HEK293T (cell line): ENCODE measurements around the gene LILRA5.
A peak's percentile ranks its signal among the peaks of the same experiment; 100 is the strongest.
"Not testable (repeated sequence)": the region's sequence is repeated elsewhere in the genome, so short reads cannot be mapped to it uniquely, and the experiment has no call there.

Experiments used
- CTCF ChIA-PET: fragments of 350-600 bp; formaldehyde crosslinking; extraction: SDS; loops from one replicate; lab custom pipeline; 2021; ENCODE audit warnings: antibody characterized with exemption, inconsistent platforms; lab: Yijun Ruan, JAX
- POLR2A ChIA-PET: fragments of 350-600 bp; formaldehyde crosslinking; extraction: SDS; loops from one replicate; lab custom pipeline; 2020; ENCODE audit warnings: antibody characterized with exemption, inconsistent platforms; lab: Yijun Ruan, JAX
- DNase-seq: peaks from one replicate; pipeline ENCODE4 v3.0.0; 2012; ENCODE audit warnings: mixed read lengths; ENCODE audit errors: extremely low spot score
- ARNT ChIP-seq: fragments of 450-650 bp; IDR thresholded peaks from 2 replicates; pipeline ENCODE4 v1.6.1; 2017; ENCODE audit warnings: mild to moderate bottlenecking
- BHLHE40 ChIP-seq: fragments of 450-650 bp; IDR thresholded peaks from 2 replicates; pipeline ENCODE4 v1.6.1; 2016; ENCODE audit warnings: mild to moderate bottlenecking, moderate library complexity, borderline replicate concordance
- CTBP1 ChIP-seq: fragments of 450-650 bp; IDR thresholded peaks from 2 replicates; pipeline ENCODE4 v1.6.1; 2016; ENCODE audit warnings: borderline replicate concordance
- ELF4 ChIP-seq: fragments of 450-650 bp; IDR thresholded peaks from 2 replicates; pipeline ENCODE4 v1.6.1; 2017; ENCODE audit warnings: antibody characterized with exemption
- FOXA1 ChIP-seq: fragments of 450-650 bp; IDR thresholded peaks from 2 replicates; pipeline ENCODE4 v1.6.1; 2016; ENCODE audit warnings: mild to moderate bottlenecking
- FOXK2 ChIP-seq: fragments of 450-650 bp; IDR thresholded peaks from 2 replicates; pipeline ENCODE4 v1.6.1; 2016; ENCODE audit warnings: mild to moderate bottlenecking
- FOXM1 ChIP-seq: fragments of 450-650 bp; IDR thresholded peaks from 2 replicates; pipeline ENCODE4 v1.6.1; 2017; ENCODE audit warnings: mild to moderate bottlenecking, borderline replicate concordance
- HDGF ChIP-seq: fragments of 450-650 bp; IDR thresholded peaks from 2 replicates; pipeline ENCODE4 v1.6.1; 2017; ENCODE audit warnings: antibody characterized with exemption, borderline replicate concordance
- L3MBTL2 ChIP-seq: fragments of 450-650 bp; conservative IDR thresholded peaks from 2 replicates; pipeline ENCODE4 v1.6.1; 2016; ENCODE audit warnings: mild to moderate bottlenecking
- LEF1 ChIP-seq: fragments of 450-650 bp; IDR thresholded peaks from 2 replicates; pipeline ENCODE4 v1.6.1; 2017; ENCODE audit warnings: mild to moderate bottlenecking, borderline replicate concordance
- NFRKB ChIP-seq: fragments of 450-650 bp; IDR thresholded peaks from 2 replicates; pipeline ENCODE4 v1.6.1; 2016; ENCODE audit warnings: mild to moderate bottlenecking, moderate library complexity
- SP1 ChIP-seq: fragments of 450-650 bp; IDR thresholded peaks from 2 replicates; pipeline ENCODE4 v1.6.1; 2017
- SUZ12 ChIP-seq: fragments of 450-650 bp; IDR thresholded peaks from 2 replicates; pipeline ENCODE4 v1.6.1; 2016; ENCODE audit warnings: mild to moderate bottlenecking
- TARDBP ChIP-seq: fragments of 450-650 bp; IDR thresholded peaks from 2 replicates; pipeline ENCODE4 v1.6.1; 2016
- ZNF384 ChIP-seq: fragments of 450-650 bp; IDR thresholded peaks from 2 replicates; pipeline ENCODE4 v1.6.1; 2016
- TF ChIP-seq, protein P1 (sequence below): fragments of 450-650 bp; IDR thresholded peaks from 2 replicates; pipeline ENCODE4 v1.6.1; 2016

Gene LILRA5

DNA sequence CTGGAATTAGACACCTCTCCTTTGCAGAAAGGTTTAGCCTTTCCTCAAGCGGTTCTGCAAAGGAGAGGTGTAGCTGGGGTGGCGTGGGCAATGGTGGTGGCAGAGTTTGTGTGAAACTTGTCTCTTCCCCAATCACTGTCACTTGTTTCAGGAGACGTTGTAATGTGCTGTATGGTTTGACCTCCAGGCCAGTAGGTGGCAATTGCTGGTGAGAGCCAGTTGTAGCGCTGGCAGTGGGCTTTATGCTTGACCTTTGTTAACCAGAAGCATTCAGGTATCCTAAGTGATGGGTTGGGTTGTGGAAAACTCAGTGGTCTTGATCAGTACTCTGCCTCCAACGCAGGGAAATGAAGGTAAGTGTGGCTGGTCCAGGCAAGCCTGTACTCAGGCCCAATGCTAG, 12.7 kb upstream of the LILRA5 start:
- no peak for DNase-seq
- ChIA-PET POLR2A (no interaction called here), CTCF (no interaction called here)
- TF ChIP-seq ZNF384 (no peak), L3MBTL2 (no peak), NFRKB (no peak), HDGF (no peak), ELF4 (no peak), FOXK2 (no peak), SP1 (no peak), SUZ12 (no peak), TARDBP (no peak), ARNT (no peak), BHLHE40 (no peak), FOXM1 (no peak), FOXA1 (no peak)
- TF ChIP-seq, protein P1, sequence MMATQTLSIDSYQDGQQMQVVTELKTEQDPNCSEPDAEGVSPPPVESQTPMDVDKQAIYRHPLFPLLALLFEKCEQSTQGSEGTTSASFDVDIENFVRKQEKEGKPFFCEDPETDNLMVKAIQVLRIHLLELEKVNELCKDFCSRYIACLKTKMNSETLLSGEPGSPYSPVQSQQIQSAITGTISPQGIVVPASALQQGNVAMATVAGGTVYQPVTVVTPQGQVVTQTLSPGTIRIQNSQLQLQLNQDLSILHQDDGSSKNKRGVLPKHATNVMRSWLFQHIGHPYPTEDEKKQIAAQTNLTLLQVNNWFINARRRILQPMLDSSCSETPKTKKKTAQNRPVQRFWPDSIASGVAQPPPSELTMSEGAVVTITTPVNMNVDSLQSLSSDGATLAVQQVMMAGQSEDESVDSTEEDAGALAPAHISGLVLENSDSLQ: no peak

DNA sequence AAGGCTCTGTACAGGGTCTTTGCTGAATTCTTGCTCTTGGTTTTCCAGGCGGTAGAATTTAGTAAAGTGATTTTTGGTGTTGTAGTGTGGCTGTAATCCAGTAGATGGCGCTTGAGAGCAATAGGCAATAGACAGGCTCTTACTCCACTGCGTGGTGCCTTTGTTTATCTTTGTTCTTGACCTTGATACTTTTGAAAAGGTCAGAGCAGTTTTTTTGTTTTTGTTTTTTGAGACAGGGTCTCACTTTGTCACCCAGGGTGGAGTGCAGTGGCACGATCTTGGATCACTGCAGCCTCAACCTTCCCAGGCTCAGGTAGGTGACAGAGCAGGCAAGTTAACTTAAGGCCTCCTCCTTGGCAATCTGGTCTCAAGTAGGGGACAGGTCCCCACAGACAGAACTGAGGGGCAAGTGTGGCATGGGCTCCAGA, 12.2 kb upstream of the LILRA5 start:
- POLR2A ChIA-PET: no interaction called here
- CTCF ChIA-PET: interaction anchor here (0.6 to 1.0 kb wide), 2 partner anchors 65 to 138 kb away, joined by 3 read pairs; partner anchors contain the start of gene LENG9
- TF ChIP-seq FOXM1: no peak
- no peak for TF ChIP-seq SP1
- TF ChIP-seq SUZ12: no peak
- TF ChIP-seq FOXA1: no peak
- TF ChIP-seq ELF4: no peak
- TF ChIP-seq, protein P1: no peak
- peak; percentile 62 for DNase-seq

DNA sequence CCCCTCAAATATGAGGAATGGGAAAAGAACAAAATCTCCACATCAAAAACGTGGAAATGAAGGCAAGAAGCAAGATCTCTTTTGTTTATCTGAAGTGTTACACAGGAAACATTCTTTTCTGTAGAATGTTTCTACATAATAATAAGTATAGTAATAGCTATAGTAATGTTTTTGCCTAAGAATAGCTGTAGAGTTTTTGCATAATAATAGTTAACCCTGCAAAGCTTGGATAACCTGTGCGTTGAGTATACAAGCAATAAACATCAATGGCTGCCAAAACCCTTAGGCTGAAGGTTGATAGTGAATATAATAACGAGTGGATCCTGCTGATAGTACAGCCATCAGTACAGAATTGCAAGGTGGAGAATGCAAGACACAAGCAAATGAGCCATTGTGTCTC, 11.1 kb upstream of the LILRA5 start:
- POLR2A ChIA-PET: no interaction called here
- DNase-seq: no peak
- TF ChIP-seq ZNF384: no peak
- CTCF ChIA-PET: interaction anchor here (1.0 to 1.3 kb wide), 2 partner anchors 13 to 31 kb away, joined by 3 read pairs; no protein-coding TSS in a partner anchor

DNA sequence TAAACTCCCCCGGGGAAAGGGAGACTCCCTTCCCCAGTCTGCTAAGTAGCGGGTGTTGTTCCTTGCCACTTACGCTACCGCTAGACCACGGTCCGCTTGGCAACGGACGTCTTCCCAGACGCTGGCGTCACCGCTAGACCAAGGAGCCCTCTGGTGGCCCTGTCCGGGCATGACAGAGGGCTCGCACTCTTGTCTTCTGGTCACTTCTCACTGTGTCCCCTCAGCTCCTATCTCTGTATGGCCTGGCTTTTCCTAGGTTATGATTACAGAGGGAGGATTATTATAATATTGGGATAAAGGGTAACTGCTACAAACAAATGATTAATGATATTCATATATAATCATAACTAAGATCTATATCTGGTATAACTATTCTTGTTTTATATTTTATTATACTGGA, 10.0 kb upstream of the LILRA5 start:
- POLR2A ChIA-PET, DNase-seq: not testable (repeated sequence)
- CTCF ChIA-PET: interaction anchor here (0.6 kb wide), 1 partner anchor 305 kb away, joined by 3 read pairs; no protein-coding TSS in a partner anchor

DNA sequence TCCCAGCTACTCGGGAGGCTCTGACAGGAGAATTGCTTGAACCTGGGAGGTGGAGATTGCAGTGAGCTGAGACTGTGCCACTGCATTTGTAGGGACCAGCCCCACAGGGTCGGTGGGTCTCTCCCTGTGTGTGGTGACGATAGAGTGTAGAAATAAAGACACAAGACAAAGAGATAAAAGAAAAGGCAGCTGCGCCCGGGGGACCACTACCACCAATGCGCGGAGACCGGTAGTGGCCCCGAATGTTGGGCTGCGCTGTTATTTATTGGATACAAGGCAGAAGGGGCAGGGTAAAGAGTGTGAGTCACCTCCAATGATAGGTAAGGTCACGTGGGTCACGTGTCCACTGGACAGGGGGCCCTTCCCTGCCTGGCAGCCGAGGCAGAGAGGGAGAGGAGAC, 9.3 kb upstream of the LILRA5 start:
- POLR2A ChIA-PET, DNase-seq: not testable (repeated sequence)
- CTCF ChIA-PET: interaction anchor here (0.6 kb wide), 1 partner anchor 305 kb away, joined by 3 read pairs; no protein-coding TSS in a partner anchor

DNA sequence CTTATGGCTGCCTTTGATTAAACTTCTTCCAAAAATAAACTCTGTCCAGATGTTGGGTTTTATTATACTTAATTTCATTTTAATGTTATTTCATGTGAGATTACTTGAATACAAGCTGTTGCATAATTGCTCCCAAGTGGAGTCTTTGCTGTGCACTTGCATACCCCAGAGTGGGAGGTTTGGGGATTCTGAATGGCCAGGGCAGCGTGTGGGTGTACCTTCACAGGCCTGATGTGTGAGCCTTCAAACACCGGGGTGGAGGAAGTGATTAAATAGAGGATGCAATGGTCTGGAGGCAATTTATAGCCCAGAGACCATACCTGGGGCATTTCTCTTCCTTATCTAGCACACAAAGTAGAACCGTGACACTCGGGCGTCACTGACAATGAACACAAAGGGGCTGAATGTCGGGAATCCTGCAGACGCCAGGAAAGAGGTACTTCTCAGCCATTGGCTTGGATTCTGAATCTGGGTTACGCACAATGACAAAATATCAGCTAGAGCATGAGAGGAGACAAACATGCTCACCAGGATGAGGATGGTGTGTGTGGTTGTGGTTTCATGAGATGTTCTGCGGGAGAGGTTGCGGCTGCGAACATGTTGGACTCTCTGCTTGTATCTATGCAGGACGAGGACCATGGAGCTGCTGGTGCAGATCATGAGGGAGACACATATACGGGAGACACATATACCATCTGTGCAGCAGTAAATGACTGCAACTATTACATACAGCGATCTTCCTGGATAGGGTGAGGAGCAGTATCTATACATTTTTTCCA, 7.1 kb upstream of the LILRA5 start:
- TF ChIP-seq CTBP1 (no peak), L3MBTL2 (no peak), ZNF384 (no peak)
- CTCF ChIA-PET: no interaction called here
- DNase-seq: no peak
- POLR2A ChIA-PET: no interaction called here

DNA sequence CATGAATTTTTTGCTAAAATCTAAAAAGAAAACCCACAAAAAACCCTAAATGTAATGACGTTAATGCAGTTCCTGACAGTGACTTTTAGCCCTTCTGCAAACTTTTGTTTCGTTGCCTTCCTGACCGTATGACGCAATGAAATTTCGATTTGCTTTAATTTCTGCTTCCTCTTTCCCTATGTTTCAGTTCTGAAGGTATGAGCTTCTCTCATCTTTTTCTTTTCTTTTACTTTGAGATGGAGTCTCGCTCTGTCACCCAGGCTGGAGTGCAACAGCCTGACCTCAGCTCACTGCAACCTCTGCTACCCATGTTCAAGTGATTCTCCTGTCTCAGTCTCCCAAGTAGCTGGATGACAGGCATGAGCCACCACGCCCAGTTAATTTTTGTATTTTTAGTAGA, 6.1 kb upstream of the LILRA5 start:
- ChIA-PET POLR2A (no interaction called here), CTCF (no interaction called here)
- DNase-seq: no peak
- TF ChIP-seq SUZ12: no peak
- TF ChIP-seq, protein P1: no peak
- no peak for TF ChIP-seq FOXK2
- no peak for TF ChIP-seq TARDBP
- no peak for TF ChIP-seq ZNF384
- TF ChIP-seq SP1: no peak

DNA sequence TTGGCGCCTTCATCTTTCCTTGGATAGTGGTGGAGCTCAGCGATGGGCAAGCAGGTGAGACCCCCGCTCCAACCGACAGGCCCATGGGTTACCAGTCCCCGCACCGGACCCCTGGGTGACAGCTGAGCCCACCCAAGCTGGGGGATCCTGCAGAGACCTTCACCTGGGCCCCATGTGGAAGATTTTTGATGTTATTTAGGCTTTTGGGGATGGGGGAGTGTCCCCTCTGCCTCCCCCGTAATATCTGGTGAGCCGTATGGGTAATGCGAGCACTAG, 4.9 kb upstream of the LILRA5 start:
- CTCF ChIA-PET: no interaction called here
- DNase-seq: no peak
- TF ChIP-seq LEF1: no peak
- no peak for TF ChIP-seq BHLHE40
- no peak for TF ChIP-seq HDGF
- TF ChIP-seq SUZ12: no peak
- TF ChIP-seq, protein P1: no peak
- no peak for TF ChIP-seq FOXA1
- TF ChIP-seq FOXK2: no peak
- TF ChIP-seq ELF4: no peak
- no peak for TF ChIP-seq ZNF384
- TF ChIP-seq NFRKB: no peak
- TF ChIP-seq TARDBP: no peak
- TF ChIP-seq L3MBTL2: no peak
- no peak for TF ChIP-seq SP1
- POLR2A ChIA-PET: no interaction called here
